Gastrocnemius medialis (tissue), 4 donors: Measurements from ENCODE around the gene ROR2. TPM values are rescaled to one million over a fixed set of nuclear protein-coding genes. Genes with fewer than 3 reads are reported as not detected.

Source experiments
- ATAC-seq, 2 donors: fragments of 150-250 bp; one replicate each; pipeline ENCODE4 v1.9.1; 2016
- DNase-seq, 2 donors: peaks; one replicate each; pipeline ENCODE4 v3.0.0-alpha.2; 2019
- H3K27ac ChIP-seq, 4 donors: fragments of 200-600 bp; sonication (generic); 1 replicate in 1 of 4; 2 replicates in 3 of 4; pipeline ENCODE4 v1.5.1; 2016 to 2018; ENCODE audit warnings: mild to moderate bottlenecking in 2 of 4, moderate library complexity in 1 of 4
- H3K27me3 ChIP-seq, 3 donors: fragments of 200-600 bp; sonication (generic) in 2 of 3; 1 replicate in 1 of 3; 2 replicates in 2 of 3; pipeline versions ENCODE4 v1.5.1 to v1.6.0; 2016 to 2019; ENCODE audit warnings: mild to moderate bottlenecking in 1 of 3, moderate library complexity in 1 of 3
- H3K36me3 ChIP-seq, 2 donors: fragments of 200-600 bp; sonication (generic) in 1 of 2; one replicate each; pipeline ENCODE4 v1.5.1; 2017 to 2018
- H3K4me1 ChIP-seq, 2 donors: fragments of 200-600 bp; sonication (generic) in 1 of 2; one replicate each; pipeline ENCODE4 v1.5.1; 2016 to 2017; ENCODE audit warnings: mild to moderate bottlenecking in 2 of 2
- H3K4me3 ChIP-seq, 4 donors: fragments of 200-600 bp; sonication (generic) in 3 of 4; 1 replicate in 1 of 4; 2 replicates in 3 of 4; pipeline ENCODE4 v1.5.1; 2016 to 2019; ENCODE audit warnings: mild to moderate bottlenecking in 2 of 4
- H3K9me3 ChIP-seq, 3 donors: fragments of 200-600 bp; sonication (generic) in 2 of 3; 1 replicate in 1 of 3; 2 replicates in 2 of 3; pipeline ENCODE4 v1.5.1; 2016 to 2019
- POLR2A ChIP-seq, 2 donors: fragments of 450-650 bp; IDR thresholded peaks; one replicate each; pipeline ENCODE4 v1.6.1; 2017; ENCODE audit warnings: antibody characterized with exemption in 2 of 2, mild to moderate bottlenecking in 2 of 2, moderate library complexity in 2 of 2
- in situ Hi-C, 4 donors: fragments of 200-750 bp; cut with MboI; loops; one replicate each; pipeline versions ENCODE4 v1.15.0 to v1.8.0; 2017; ENCODE audit warnings: low sequenced_read_pairs in 4 of 4
- intact Hi-C: fragments of 100-400 bp; cut with DNase I; formaldehyde crosslinking; loops from one replicate; pipeline ENCODE4 v1.15.1; 2023; ENCODE audit warnings: low total_unique reads
- total RNA-seq, 4 donors: library from RNA; depleted of rRNA; stranded (reverse); fragments of >200 nt; gene quantifications; one replicate each; pipeline versions ENCODE4 v1.1.0 to v1.2.3, GENCODE V29; 2016
- TF ChIP-seq, protein P1 (sequence below), 5 experiments: fragments of 450-650 bp in 3 of 5; fragments of 200-600 bp in 2 of 5; sonication (generic) in 2 of 5; IDR thresholded peaks in 4 of 5; conservative IDR thresholded peaks in 1 of 5; 1 replicate in 4 of 5; 2 replicates in 1 of 5; pipeline ENCODE4 v1.5.1; 2016 to 2019; ENCODE audit warnings: antibody characterized with exemption in 5 of 5, mild to moderate bottlenecking in 3 of 5, moderate library complexity in 3 of 5

Gene ROR2
- total RNA-seq, 4 donors from 2014 or later: 0.15 to 1.2 (median 0.61) TPM

GRCh38 chr9:91833096-91833877, 116.7 kb downstream of the ROR2 start:
- in situ Hi-C loops: no loop called here
- peaks cover 4 to 6% (median 4%) of the 10 kb centered on the region in 3 donors for H3K27me3 ChIP-seq
- H3K27ac ChIP-seq: no peak overlapping the region
- TF ChIP-seq POLR2A (IDR thresholded peaks at IDR 0.05): no peak
- TF ChIP-seq, protein P1, sequence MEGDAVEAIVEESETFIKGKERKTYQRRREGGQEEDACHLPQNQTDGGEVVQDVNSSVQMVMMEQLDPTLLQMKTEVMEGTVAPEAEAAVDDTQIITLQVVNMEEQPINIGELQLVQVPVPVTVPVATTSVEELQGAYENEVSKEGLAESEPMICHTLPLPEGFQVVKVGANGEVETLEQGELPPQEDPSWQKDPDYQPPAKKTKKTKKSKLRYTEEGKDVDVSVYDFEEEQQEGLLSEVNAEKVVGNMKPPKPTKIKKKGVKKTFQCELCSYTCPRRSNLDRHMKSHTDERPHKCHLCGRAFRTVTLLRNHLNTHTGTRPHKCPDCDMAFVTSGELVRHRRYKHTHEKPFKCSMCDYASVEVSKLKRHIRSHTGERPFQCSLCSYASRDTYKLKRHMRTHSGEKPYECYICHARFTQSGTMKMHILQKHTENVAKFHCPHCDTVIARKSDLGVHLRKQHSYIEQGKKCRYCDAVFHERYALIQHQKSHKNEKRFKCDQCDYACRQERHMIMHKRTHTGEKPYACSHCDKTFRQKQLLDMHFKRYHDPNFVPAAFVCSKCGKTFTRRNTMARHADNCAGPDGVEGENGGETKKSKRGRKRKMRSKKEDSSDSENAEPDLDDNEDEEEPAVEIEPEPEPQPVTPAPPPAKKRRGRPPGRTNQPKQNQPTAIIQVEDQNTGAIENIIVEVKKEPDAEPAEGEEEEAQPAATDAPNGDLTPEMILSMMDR (IDR thresholded peaks at IDR 0.05 in 4 of 5, conservative IDR thresholded peaks at IDR 0.05 in 1 of 5): no peak
- no peak for DNase-seq
- no peaks in the 10 kb centered on the region for H3K9me3 ChIP-seq
- intact Hi-C loops: no loop called here
- no peaks in the 10 kb centered on the region for H3K36me3 ChIP-seq
- H3K4me3 ChIP-seq: no peak overlapping the region
- no peaks in the 10 kb centered on the region for H3K4me1 ChIP-seq
- no peak for ATAC-seq

GRCh38 chr9:91832322-91832721, 117.7 kb downstream of the ROR2 start:
- no peaks in the 10 kb centered on the region for H3K9me3 ChIP-seq
- ATAC-seq (no peak), DNase-seq (no peak)
- H3K4me1 ChIP-seq: no peaks in the 10 kb centered on the region
- no peak for TF ChIP-seq POLR2A (IDR thresholded peaks at IDR 0.05)
- TF ChIP-seq, protein P1 (IDR thresholded peaks at IDR 0.05 in 4 of 5, conservative IDR thresholded peaks at IDR 0.05 in 1 of 5): no peak
- H3K4me3 ChIP-seq: no peak overlapping the region
- H3K27ac ChIP-seq: no peak overlapping the region
- in situ Hi-C loops (no loop called here), intact Hi-C loops (no loop called here)
- peaks cover 0 to 2% (median 0%) of the 10 kb centered on the region in 3 donors for H3K27me3 ChIP-seq
- no peaks in the 10 kb centered on the region for H3K36me3 ChIP-seq

DNA sequence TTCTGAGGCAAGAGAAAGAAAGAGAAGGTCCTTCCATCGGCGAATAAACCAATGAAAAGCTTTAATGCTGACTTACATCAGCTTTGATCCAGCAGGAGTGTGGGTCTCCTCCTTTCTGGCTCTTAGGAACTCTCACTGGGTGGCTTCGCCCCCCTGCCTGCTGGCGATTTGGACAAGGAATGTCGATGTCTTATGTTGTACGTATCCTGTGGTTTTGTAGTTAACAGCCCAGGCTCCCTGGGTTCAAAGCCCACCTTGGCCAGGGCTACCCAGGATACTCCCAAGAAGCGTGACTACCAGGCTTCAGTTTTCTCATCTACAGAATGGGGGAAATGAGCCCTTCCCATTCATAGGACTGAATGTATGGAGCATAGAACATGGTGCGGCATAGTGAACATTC, 124.2 kb downstream of the ROR2 start:
- ATAC-seq (no peak), DNase-seq (no peak)
- Histone ChIP-seq H3K36me3 (no peaks in the 10 kb centered on the region), H3K27me3 (no peaks in the 10 kb centered on the region), H3K4me1 (no peaks in the 10 kb centered on the region), H3K9me3 (no peaks in the 10 kb centered on the region), H3K27ac (no peak overlapping the region), H3K4me3 (no peak overlapping the region)
- in situ Hi-C loops (no loop called here), intact Hi-C loops (no loop called here)
- TF ChIP-seq POLR2A (IDR thresholded peaks at IDR 0.05): no peak
- TF ChIP-seq, protein P1 (IDR thresholded peaks at IDR 0.05 in 4 of 5, conservative IDR thresholded peaks at IDR 0.05 in 1 of 5): no peak

DNA sequence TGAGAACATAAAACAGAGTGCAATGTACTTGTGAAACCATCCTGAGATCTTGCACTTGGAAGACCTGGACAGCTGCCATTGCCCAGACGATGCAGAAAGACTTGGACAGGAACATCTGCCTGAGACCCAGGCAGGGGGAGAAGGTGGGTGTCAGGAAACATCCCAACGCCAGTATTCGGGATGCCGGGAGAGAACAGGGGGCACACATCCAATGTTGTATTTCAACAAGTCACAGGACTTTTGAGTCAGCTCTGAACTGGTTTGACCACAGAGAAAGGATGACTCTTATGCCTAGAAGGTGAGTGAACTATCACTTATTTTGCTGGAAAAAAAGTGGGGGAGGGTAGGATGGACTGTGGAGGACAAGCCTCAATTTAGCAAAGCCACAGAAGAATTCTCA, 124.6 kb downstream of the ROR2 start:
- Histone ChIP-seq H3K9me3 (no peaks in the 10 kb centered on the region), H3K27ac (no peak overlapping the region), H3K36me3 (no peaks in the 10 kb centered on the region), H3K4me1 (no peaks in the 10 kb centered on the region), H3K4me3 (no peak overlapping the region), H3K27me3 (no peaks in the 10 kb centered on the region)
- ATAC-seq (no peak), DNase-seq (peak in 1 of 2 donors; percentile 18)
- intact Hi-C loops (no loop called here), in situ Hi-C loops (no loop called here)
- TF ChIP-seq, protein P1 (IDR thresholded peaks at IDR 0.05 in 4 of 5, conservative IDR thresholded peaks at IDR 0.05 in 1 of 5): no peak
